Psoas muscle (tissue), 8 donors: ENCODE measurements around the gene GALNT17. TPM values are rescaled to one million over a fixed set of nuclear protein-coding genes. Genes with fewer than 3 reads are reported as not detected.

Source experiments
- ATAC-seq, 4 donors: fragments of 200-7000 bp; cut with Tn5 transposase; one replicate each; pipeline ENCODE4 v1.9.1; 2020; ENCODE audit warnings: moderate library complexity in 3 of 4, mild to moderate bottlenecking in 2 of 4
- DNase-seq, 2 donors: peaks; one replicate each; pipeline ENCODE4 v3.0.0-alpha.2; 2020
- H3K27ac ChIP-seq: fragments of 200-600 bp; one replicate; pipeline ENCODE4 v1.8.0; 2022
- H3K27me3 ChIP-seq, 3 donors: fragments of 200-600 bp in 1 of 3; one replicate each; pipeline versions ENCODE4 v1.6.1 to v1.8.0; 2013 to 2022; ENCODE audit warnings: low read length in 2 of 3, mild to moderate bottlenecking in 2 of 3, moderate library complexity in 1 of 3; ENCODE audit not compliant: insufficient read depth in 3 of 3
- H3K36me3 ChIP-seq, 2 donors: fragments of 200-600 bp in 1 of 2; one replicate each; pipeline versions ENCODE4 v1.6.1 to v1.8.0; 2013 to 2022; ENCODE audit warnings: low read depth in 1 of 2, mild to moderate bottlenecking in 1 of 2, moderate library complexity in 1 of 2; ENCODE audit not compliant: insufficient read depth in 1 of 2
- H3K4me1 ChIP-seq: fragments of 200-600 bp; one replicate; pipeline ENCODE4 v1.8.0; 2022
- H3K4me3 ChIP-seq: fragments of 200-600 bp; one replicate; pipeline ENCODE4 v1.8.0; 2022; ENCODE audit warnings: mild to moderate bottlenecking
- H3K9me3 ChIP-seq: fragments of 200-600 bp; one replicate; pipeline ENCODE4 v1.8.0; 2022
- CTCF ChIP-seq: fragments of 200-600 bp; IDR thresholded peaks from one replicate; pipeline ENCODE4 v1.8.0; 2022; ENCODE audit warnings: antibody characterized with exemption
- WGBS, 3 donors: extraction: QIAGEN DNeasy Blood & Tissue Kit; methylation state at CpG; one replicate each; pipeline versions ENCODE4 v1.1.6 to v1.1.7; 2013; 5-methylcytosine and 5-hydroxymethylcytosine counted together
- intact Hi-C, 2 donors: fragments of 100-400 bp; cut with DNase I; formaldehyde crosslinking; loops; one replicate each; pipeline versions ENCODE4 v1.11.0 to v1.14.2; 2022
- polyA plus RNA-seq, 3 donors: library from polyadenylated mRNA; stranded (reverse); fragments of 200-250 nt; gene quantifications; one replicate each; pipeline ENCODE4 v1.2.3, GENCODE V29; 2013
- total RNA-seq, 4 donors: library from RNA; stranded (reverse); fragmentation: NEBNext Ultra II Directional in 2 of 4; extraction: Animal tissue kit (Norgen Biotek cat#: 25700) in 2 of 4; gene quantifications; one replicate each; pipeline versions ENCODE4 v1.2.1 to v1.2.4, GENCODE V29; 2021 to 2023
- donor health status: healthy with polysubstance abuse.
- donor health status: DM: no; HTN: no; CAD: no; lungs with moderate emphysema.
- donor health status: Bipolar disorder and iron deficiency.
- donor health status: healthy.
- donor health status: DM: yes; HTN: yes; CAD: no.
- donor health status: DM: no; HTN: no; CAD: no.
- donor health status: DM: no; HTN: no; CAD: no.
- donor health status: DM: yes; HTN: yes; CAD: no.

The GALNT17 gene
- total and polyA plus RNA-seq, 7 donors = 0.17 to 3.5 (median 0.65) TPM

DNA sequence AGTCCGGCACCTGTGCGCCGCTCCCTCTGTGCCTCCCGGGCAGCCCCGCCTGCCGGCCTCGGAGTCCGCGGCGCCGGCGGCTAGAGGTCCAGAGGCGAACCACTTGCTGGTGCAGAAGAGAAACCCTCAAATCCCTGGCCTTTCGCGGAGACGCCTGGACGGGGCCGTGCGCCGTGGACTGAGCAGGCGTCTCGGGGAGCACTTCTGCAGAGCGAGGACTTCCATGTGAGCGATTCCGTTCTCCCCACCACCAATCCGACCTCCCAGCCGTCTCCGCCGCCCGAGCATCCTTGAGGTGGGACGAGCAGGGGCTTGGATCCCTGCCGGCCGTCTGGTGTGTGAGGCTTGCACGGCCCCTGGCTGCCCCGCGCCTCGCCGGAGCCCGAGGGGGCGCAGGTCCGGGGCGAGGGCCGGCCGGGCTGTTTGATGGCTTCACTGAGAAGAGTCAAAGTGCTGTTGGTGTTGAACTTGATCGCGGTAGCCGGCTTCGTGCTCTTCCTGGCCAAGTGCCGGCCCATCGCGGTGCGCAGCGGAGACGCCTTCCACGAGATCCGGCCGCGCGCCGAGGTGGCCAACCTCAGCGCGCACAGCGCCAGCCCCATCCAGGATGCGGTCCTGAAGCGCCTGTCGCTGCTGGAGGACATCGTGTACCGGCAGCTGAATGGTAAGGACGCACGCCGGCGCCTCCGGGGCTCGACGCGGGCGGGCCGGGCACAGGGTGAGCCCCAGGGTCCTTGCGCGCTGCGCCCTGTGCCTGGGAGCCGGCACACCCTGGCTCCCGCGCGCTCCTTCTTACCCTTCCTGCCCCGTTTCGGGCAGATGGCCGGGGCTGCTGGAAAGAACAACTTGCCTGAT is 660 bp downstream of the GALNT17 start:
- Histone ChIP-seq H3K27me3 (peaks cover 0 to 52% (median 0%) of the 10 kb centered on the region in 3 donors), H3K36me3 (no peaks in the 10 kb centered on the region), H3K9me3 (no peaks in the 10 kb centered on the region), H3K27ac (no peak overlapping the region), H3K4me1 (peaks cover 3% of the 10 kb centered on the region), H3K4me3 (peak overlapping the region; percentile 68)
- intact Hi-C loops = loop anchor here in 1 of 2 donors (10.0 kb wide), 2 partner anchors 102 to 602 kb away; no protein-coding TSS in a partner anchor
- TF ChIP-seq CTCF = no peak
- peak in 1 of 4 donors; percentile 36 for ATAC-seq
- WGBS, 3 donors = 2 to 11% (median 2%) methylated on average over 66 to 88 of the region's 88 CpGs
- DNase-seq = peak in 1 of 2 donors; percentile 13

DNA sequence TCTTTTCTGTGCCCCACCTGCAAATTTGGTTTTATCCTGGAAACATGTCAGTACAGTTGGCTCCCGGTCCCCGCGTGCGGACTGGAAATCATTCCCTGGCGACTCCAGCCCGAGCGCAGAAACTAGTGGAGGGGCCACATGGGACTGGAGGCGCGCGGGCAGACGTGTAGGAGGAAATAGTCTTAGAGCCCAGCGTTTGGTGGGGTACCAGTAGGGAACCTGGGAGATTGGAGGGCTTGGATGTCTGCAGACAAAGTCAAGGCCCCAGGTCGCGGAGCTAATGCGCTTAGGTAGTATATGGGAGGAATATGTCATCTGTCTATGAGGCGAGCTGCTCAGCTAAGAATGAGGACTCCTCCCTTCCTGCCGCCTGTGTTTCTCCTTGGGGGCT is 1.3 kb downstream of the GALNT17 start:
- H3K9me3 ChIP-seq = no peaks in the 10 kb centered on the region
- TF ChIP-seq CTCF = no peak
- ATAC-seq = no peak
- DNase-seq = no peak
- peaks cover 3% of the 10 kb centered on the region for H3K4me1 ChIP-seq
- 34 to 44% (median 42%) methylated on average over 17 of the region's 17 CpGs for WGBS, 3 donors
- H3K27ac ChIP-seq = no peak overlapping the region
- no peaks in the 10 kb centered on the region for H3K36me3 ChIP-seq
- intact Hi-C loops = loop anchor here in 1 of 2 donors (10.0 kb wide), 2 partner anchors 102 to 602 kb away; no protein-coding TSS in a partner anchor
- peak overlapping the region; percentile 68 for H3K4me3 ChIP-seq
- H3K27me3 ChIP-seq = peaks cover 0 to 46% (median 0%) of the 10 kb centered on the region in 3 donors

DNA sequence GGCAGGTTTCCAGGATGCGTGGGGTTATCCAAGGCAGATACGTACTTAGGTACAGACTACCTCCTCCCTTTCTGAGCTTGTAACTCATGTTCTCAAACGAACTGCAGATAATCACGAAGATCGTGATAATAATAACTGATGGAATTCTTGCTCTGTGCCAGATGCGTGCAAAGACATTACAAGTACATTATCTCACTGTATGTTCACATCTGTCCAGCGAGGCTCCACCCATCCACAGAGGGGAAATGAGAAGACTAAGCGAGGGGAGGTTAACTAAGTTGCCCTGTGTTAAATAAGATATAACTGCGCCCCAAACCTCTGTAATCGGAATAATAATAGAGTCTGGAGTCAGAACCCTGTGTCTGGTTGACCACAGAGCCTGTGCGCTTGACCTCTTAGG is 1.9 kb downstream of the GALNT17 start:
- Histone ChIP-seq H3K4me3 (no peak overlapping the region), H3K27me3 (peaks cover 0 to 40% (median 0%) of the 10 kb centered on the region in 3 donors), H3K36me3 (no peaks in the 10 kb centered on the region), H3K4me1 (peaks cover 3% of the 10 kb centered on the region), H3K27ac (no peak overlapping the region), H3K9me3 (no peaks in the 10 kb centered on the region)
- no peak for TF ChIP-seq CTCF
- ATAC-seq (no peak), DNase-seq (no peak)
- intact Hi-C loops = loop anchor here in 1 of 2 donors (10.0 kb wide), 2 partner anchors 101 to 601 kb away; no protein-coding TSS in a partner anchor
- 81 to 84% (median 83%) methylated on average over 11 of the region's 11 CpGs for WGBS, 3 donors

- no peak for TF ChIP-seq CTCF
- H3K4me1 ChIP-seq = peaks cover 3% of the 10 kb centered on the region
- no peak for DNase-seq
Measured at GRCh38 chr7:71135116-71135515, 3.2 kb downstream of the GALNT17 start.

More at GRCh38 chr7:71135116-71135515, 3.2 kb downstream of the GALNT17 start:
- H3K27ac ChIP-seq = no peak overlapping the region
- H3K9me3 ChIP-seq = no peaks in the 10 kb centered on the region
- H3K36me3 ChIP-seq = no peaks in the 10 kb centered on the region
- no peak overlapping the region for H3K4me3 ChIP-seq
- intact Hi-C loops = loop anchor here in 1 of 2 donors (10.0 kb wide), 2 partner anchors 100 to 600 kb away; no protein-coding TSS in a partner anchor
- WGBS, 3 donors = 92 to 97% (median 94%) methylated on average over 4 of the region's 4 CpGs
- ATAC-seq = no peak
- peaks cover 0 to 28% (median 0%) of the 10 kb centered on the region in 3 donors for H3K27me3 ChIP-seq
